ENCODE data around the gene EFS.
"Not testable (repeated sequence)": the region's sequence is repeated elsewhere in the genome, so short reads cannot be mapped to it uniquely, and the experiment has no call there.

EFS gene

DNA sequence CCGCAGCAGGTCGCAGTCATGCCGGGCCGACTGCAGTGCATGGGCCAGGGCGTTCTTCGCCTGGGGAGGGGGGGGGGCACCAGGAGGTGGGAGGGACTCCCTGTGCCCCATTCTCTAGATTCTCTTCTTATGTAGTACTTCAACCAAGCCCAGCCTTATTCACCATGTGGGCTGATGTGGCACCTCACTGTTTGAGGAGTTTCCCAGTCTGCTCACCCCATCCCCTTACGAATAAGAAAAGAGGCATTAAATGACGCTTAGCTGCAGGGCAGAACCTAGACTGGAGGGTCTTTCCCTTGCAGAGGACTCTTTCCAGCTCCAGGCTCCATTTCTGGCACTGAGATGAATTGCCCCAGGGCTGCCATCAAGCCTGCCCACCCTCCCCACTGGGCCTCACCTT, 24.0 kb upstream of the EFS start:
- TF ChIP-seq CTCF (conservative IDR thresholded peaks at IDR 0.05; ENCODE audit: low read depth, low read length), result no peak
- Histone ChIP-seq H2AFZ (ENCODE audit: low read depth) (no peak overlapping the region), H3K4me3 (IDR thresholded peaks at IDR 0.05; ENCODE audit: insufficient read depth, low read depth, low read length) (no peak overlapping the region), H3K27ac (no peak overlapping the region), H3K79me2 (ENCODE audit: insufficient read depth, low read depth) (no peaks in the 10 kb centered on the region), H3K9ac (no peak overlapping the region), H3K36me3 (ENCODE audit: insufficient read depth) (no peaks in the 10 kb centered on the region), H4K20me1 (ENCODE audit: insufficient read depth) (no peaks in the 10 kb centered on the region), H3K27me3 (ENCODE audit: insufficient read depth, low read depth) (peaks cover 16% of the 10 kb centered on the region; the same call in 1 of the 2 replicates), H3K4me2 (no peak overlapping the region), H3K4me1 (ENCODE audit: low read depth, poor library complexity, severe bottlenecking) (no peaks in the 10 kb centered on the region)

DNA sequence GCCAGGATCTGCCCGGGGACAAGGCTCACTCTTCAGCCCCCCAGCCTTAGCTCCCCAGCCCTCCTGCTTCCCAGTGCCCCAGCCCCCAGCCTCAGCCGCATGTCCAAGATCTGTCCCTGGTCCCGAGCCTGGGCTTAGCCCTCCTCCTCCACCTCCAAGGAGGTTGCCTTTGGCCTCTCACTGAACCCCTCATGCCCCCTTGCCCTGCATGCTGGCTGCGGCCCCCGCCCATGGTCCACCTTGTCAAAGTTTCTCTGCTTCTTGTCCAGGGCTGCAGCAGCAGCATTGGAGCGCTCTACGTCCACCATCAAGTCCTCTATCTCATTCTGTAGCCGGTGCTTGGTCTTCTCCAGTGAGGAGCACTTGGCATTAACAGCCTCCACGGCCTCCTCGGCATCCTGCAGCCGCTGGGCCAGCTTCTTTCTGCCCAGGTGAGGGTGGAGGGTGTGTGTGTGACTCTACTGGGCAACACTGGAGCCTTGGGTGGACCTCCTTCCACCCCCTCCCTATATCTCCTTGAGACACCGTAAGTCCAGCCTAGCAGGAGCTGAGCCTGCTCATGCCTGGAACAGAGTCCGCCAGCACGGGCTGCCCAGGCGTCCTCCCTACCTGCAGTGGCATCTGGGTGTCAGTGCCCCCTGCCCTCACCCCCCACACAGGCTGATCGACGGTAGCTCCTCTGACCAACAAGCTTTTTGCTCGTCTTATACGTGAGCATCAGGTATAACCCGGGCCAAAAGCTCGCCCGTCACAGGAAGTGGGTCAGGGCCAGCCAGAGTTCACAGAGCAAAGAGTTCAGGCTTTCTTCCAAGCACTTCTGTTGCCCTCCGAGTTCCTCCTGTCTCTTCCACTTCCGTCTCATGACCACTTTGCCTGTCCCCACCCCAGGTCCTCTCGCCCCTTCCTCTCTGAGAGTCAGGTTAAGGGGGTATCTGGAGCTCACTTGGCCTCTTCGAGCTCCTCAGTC, 23.2 kb upstream of the EFS start:
- Histone ChIP-seq H3K4me2 (no peak overlapping the region), H3K79me2 (ENCODE audit: insufficient read depth, low read depth) (no peaks in the 10 kb centered on the region), H3K27me3 (ENCODE audit: insufficient read depth, low read depth) (peaks cover 16% of the 10 kb centered on the region; the same call in 1 of the 2 replicates), H3K27ac (no peak overlapping the region), H3K36me3 (ENCODE audit: insufficient read depth) (no peaks in the 10 kb centered on the region), H3K4me3 (IDR thresholded peaks at IDR 0.05; ENCODE audit: insufficient read depth, low read depth, low read length) (no peak overlapping the region), H3K4me1 (ENCODE audit: low read depth, poor library complexity, severe bottlenecking) (no peaks in the 10 kb centered on the region), H4K20me1 (ENCODE audit: insufficient read depth) (no peaks in the 10 kb centered on the region), H3K9ac (no peak overlapping the region), H2AFZ (ENCODE audit: low read depth) (no peak overlapping the region)
- TF ChIP-seq CTCF (conservative IDR thresholded peaks at IDR 0.05; ENCODE audit: low read depth, low read length), result no peak

DNA sequence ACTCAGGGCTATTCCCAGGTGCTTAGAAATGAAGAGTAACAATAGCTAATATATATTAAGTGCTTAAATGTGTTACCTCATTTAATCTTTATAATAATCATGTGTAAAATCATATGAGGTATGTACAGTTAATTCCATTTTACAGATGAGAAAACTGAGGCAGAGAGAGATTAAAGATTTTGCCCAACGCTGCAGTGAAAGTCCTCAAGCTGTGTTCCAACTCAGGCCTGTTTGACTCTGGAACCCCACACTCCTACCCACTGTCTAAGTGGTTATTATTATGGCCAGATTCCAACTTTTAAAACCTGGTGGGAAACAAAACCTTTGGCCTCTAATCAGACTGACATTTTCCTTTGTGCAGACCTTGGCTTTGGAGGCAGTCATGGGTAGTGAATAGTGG, 22.0 kb upstream of the EFS start:
- Histone ChIP-seq H3K79me2 (ENCODE audit: insufficient read depth, low read depth) (no peaks in the 10 kb centered on the region), H3K27ac (no peak overlapping the region), H3K4me3 (IDR thresholded peaks at IDR 0.05; ENCODE audit: insufficient read depth, low read depth, low read length) (no peak overlapping the region), H3K4me1 (ENCODE audit: low read depth, poor library complexity, severe bottlenecking) (no peaks in the 10 kb centered on the region), H3K36me3 (ENCODE audit: insufficient read depth) (no peaks in the 10 kb centered on the region), H2AFZ (ENCODE audit: low read depth) (no peak overlapping the region), H3K9ac (no peak overlapping the region), H4K20me1 (ENCODE audit: insufficient read depth) (no peaks in the 10 kb centered on the region), H3K27me3 (ENCODE audit: insufficient read depth, low read depth) (peaks cover 16% of the 10 kb centered on the region; the same call in 1 of the 2 replicates), H3K4me2 (no peak overlapping the region)
- TF ChIP-seq CTCF (conservative IDR thresholded peaks at IDR 0.05; ENCODE audit: low read depth, low read length), result no peak

- H4K20me1 ChIP-seq (ENCODE audit: insufficient read depth); H2AFZ ChIP-seq (ENCODE audit: low read depth); H3K4me3 ChIP-seq (IDR thresholded peaks at IDR 0.05; ENCODE audit: insufficient read depth, low read depth, low read length); H3K4me2 ChIP-seq; H3K9ac ChIP-seq; H3K79me2 ChIP-seq (ENCODE audit: insufficient read depth, low read depth); H3K27me3 ChIP-seq (ENCODE audit: insufficient read depth, low read depth); H3K4me1 ChIP-seq (ENCODE audit: low read depth, poor library complexity, severe bottlenecking); H3K27ac ChIP-seq; H3K36me3 ChIP-seq (ENCODE audit: insufficient read depth): not testable (repeated sequence)
Measured at GRCh38 chr14:23386266-23386657, 21.3 kb upstream of the EFS start.
